ENCODE data around the gene IMMT. TPM values are rescaled to one million over a fixed set of nuclear protein-coding genes. Genes with fewer than 3 reads are reported as not detected.
"Not testable (repeated sequence)": the region's sequence is repeated elsewhere in the genome, so short reads cannot be mapped to it uniquely, and the experiment has no call there.

IMMT gene
- total RNA-seq, 1 experiment from 2014 or later, result 73.1 TPM

- DNase-seq (ENCODE audit: low read depth in 1 of 2, low spot score in 2 of 2), result no peak
- Histone ChIP-seq H3K36me3 (no peaks in the 10 kb centered on the region), H3K9me3 (replicated peaks) (no peaks in the 10 kb centered on the region), H3K4me3 (no peak overlapping the region), H3K27me3 (replicated peaks) (no peaks in the 10 kb centered on the region; the same call in 1 of the 2 replicates), H3K27ac (no peak overlapping the region), H3K4me1 (replicated peaks) (no peaks in the 10 kb centered on the region)
These were observed 37.6 kb upstream of the IMMT start for GRCh38 chr2:86232910-86233309.

GRCh38 chr2:86232373-86232784 is 37.1 kb upstream of the IMMT start:
- no peaks in the 10 kb centered on the region for H3K9me3 ChIP-seq (replicated peaks)
- no peak for DNase-seq (ENCODE audit: low read depth in 1 of 2, low spot score in 2 of 2)
- no peaks in the 10 kb centered on the region for H3K36me3 ChIP-seq
- no peak overlapping the region for H3K4me3 ChIP-seq
- H3K4me1 ChIP-seq (replicated peaks), result no peaks in the 10 kb centered on the region
- H3K27ac ChIP-seq, result no peak overlapping the region
- no peaks in the 10 kb centered on the region; the same call in 1 of the 2 replicates for H3K27me3 ChIP-seq (replicated peaks)

- Histone ChIP-seq H3K36me3 (no peaks in the 10 kb centered on the region), H3K27me3 (replicated peaks) (no peaks in the 10 kb centered on the region; the same call in 1 of the 2 replicates), H3K4me1 (replicated peaks) (no peaks in the 10 kb centered on the region), H3K4me3 (no peak overlapping the region), H3K27ac (no peak overlapping the region), H3K9me3 (replicated peaks) (no peaks in the 10 kb centered on the region)
- DNase-seq (ENCODE audit: low read depth in 1 of 2, low spot score in 2 of 2), result no peak
These were observed 36.6 kb upstream of the IMMT start for GRCh38 chr2:86231680-86232372.

- no peaks in the 10 kb centered on the region; the same call in 1 of the 2 replicates for H3K27me3 ChIP-seq (replicated peaks)
- no peak overlapping the region for H3K4me3 ChIP-seq
- H3K36me3 ChIP-seq, result no peaks in the 10 kb centered on the region
- no peaks in the 10 kb centered on the region for H3K9me3 ChIP-seq (replicated peaks)
- H3K4me1 ChIP-seq (replicated peaks), result no peaks in the 10 kb centered on the region
- DNase-seq (ENCODE audit: low read depth in 1 of 2, low spot score in 2 of 2), result no peak
- H3K27ac ChIP-seq, result no peak overlapping the region
These were observed 35.7 kb upstream of the IMMT start for GRCh38 chr2:86230961-86231360.

- Histone ChIP-seq H3K4me1 (replicated peaks) (no peaks in the 10 kb centered on the region), H3K9me3 (replicated peaks) (no peaks in the 10 kb centered on the region), H3K27me3 (replicated peaks) (no peaks in the 10 kb centered on the region; the same call in 1 of the 2 replicates), H3K36me3 (no peaks in the 10 kb centered on the region), H3K27ac (no peak overlapping the region), H3K4me3 (no peak overlapping the region)
- DNase-seq (ENCODE audit: low read depth in 1 of 2, low spot score in 2 of 2), result no peak
These were observed 34.0 kb upstream of the IMMT start for GRCh38 chr2:86229221-86229620.

- not testable (repeated sequence) for H3K36me3 ChIP-seq; H3K27me3 ChIP-seq (replicated peaks); H3K4me1 ChIP-seq (replicated peaks); H3K27ac ChIP-seq; DNase-seq (ENCODE audit: low read depth in 1 of 2, low spot score in 2 of 2); H3K4me3 ChIP-seq; H3K9me3 ChIP-seq (replicated peaks)
These were observed 33.3 kb upstream of the IMMT start for GRCh38 chr2:86228574-86228973.

- no peaks in the 10 kb centered on the region for H3K27me3 ChIP-seq (replicated peaks)
- H3K4me3 ChIP-seq, result no peak overlapping the region
- no peaks in the 10 kb centered on the region for H3K36me3 ChIP-seq
- peaks cover 3% of the 10 kb centered on the region; the same call in 1 of the 2 replicates for H3K4me1 ChIP-seq (replicated peaks)
- no peak overlapping the region for H3K27ac ChIP-seq
- H3K9me3 ChIP-seq (replicated peaks), result no peaks in the 10 kb centered on the region
- no peak for DNase-seq (ENCODE audit: low read depth in 1 of 2, low spot score in 2 of 2)
These were observed 32.4 kb upstream of the IMMT start for GRCh38 chr2:86227685-86228084.

GRCh38 chr2:86226636-86227520 is 31.6 kb upstream of the IMMT start:
- no peaks in the 10 kb centered on the region for H3K27me3 ChIP-seq (replicated peaks)
- H3K4me3 ChIP-seq, result no peak overlapping the region
- no peaks in the 10 kb centered on the region for H3K36me3 ChIP-seq
- no peak for DNase-seq (ENCODE audit: low read depth in 1 of 2, low spot score in 2 of 2)
- no peak overlapping the region for H3K27ac ChIP-seq
- peaks cover 3% of the 10 kb centered on the region; the same call in 1 of the 2 replicates for H3K4me1 ChIP-seq (replicated peaks)
- no peaks in the 10 kb centered on the region for H3K9me3 ChIP-seq (replicated peaks)

- Histone ChIP-seq H3K36me3 (no peaks in the 10 kb centered on the region), H3K27me3 (replicated peaks) (no peaks in the 10 kb centered on the region), H3K27ac (no peak overlapping the region), H3K9me3 (replicated peaks) (no peaks in the 10 kb centered on the region), H3K4me1 (replicated peaks) (peaks cover 3% of the 10 kb centered on the region; the same call in 1 of the 2 replicates), H3K4me3 (no peak overlapping the region)
- DNase-seq (ENCODE audit: low read depth in 1 of 2, low spot score in 2 of 2), result no peak
These were observed 30.8 kb upstream of the IMMT start for GRCh38 chr2:86226070-86226469.

GRCh38 chr2:86225581-86225980 is 30.3 kb upstream of the IMMT start:
- Histone ChIP-seq H3K4me1 (replicated peaks) (peaks cover 3% of the 10 kb centered on the region; the same call in 1 of the 2 replicates), H3K4me3 (no peak overlapping the region), H3K36me3 (no peaks in the 10 kb centered on the region), H3K27ac (no peak overlapping the region), H3K27me3 (replicated peaks) (no peaks in the 10 kb centered on the region), H3K9me3 (replicated peaks) (no peaks in the 10 kb centered on the region)
- DNase-seq (ENCODE audit: low read depth in 1 of 2, low spot score in 2 of 2), result no peak

GRCh38 chr2:86224645-86225355 is 29.5 kb upstream of the IMMT start:
- no peaks in the 10 kb centered on the region for H3K36me3 ChIP-seq

GRCh38 chr2:86223927-86224560 is 28.8 kb upstream of the IMMT start:
- no peak overlapping the region for H3K4me3 ChIP-seq
- no peak overlapping the region for H3K27ac ChIP-seq
- peaks cover 3% of the 10 kb centered on the region; the same call in 1 of the 2 replicates for H3K4me1 ChIP-seq (replicated peaks)
- no peaks in the 10 kb centered on the region for H3K9me3 ChIP-seq (replicated peaks)
- no peak for DNase-seq (ENCODE audit: low read depth in 1 of 2, low spot score in 2 of 2)
- H3K27me3 ChIP-seq (replicated peaks), result no peaks in the 10 kb centered on the region
- no peaks in the 10 kb centered on the region for H3K36me3 ChIP-seq

More at GRCh38 chr2:86224645-86225355, 29.5 kb upstream of the IMMT start:
- no peak overlapping the region for H3K27ac ChIP-seq
- no peak for DNase-seq (ENCODE audit: low read depth in 1 of 2, low spot score in 2 of 2)
- no peak overlapping the region for H3K4me3 ChIP-seq
- no peaks in the 10 kb centered on the region for H3K27me3 ChIP-seq (replicated peaks)
- no peaks in the 10 kb centered on the region for H3K9me3 ChIP-seq (replicated peaks)
- peaks cover 3% of the 10 kb centered on the region; the same call in 1 of the 2 replicates for H3K4me1 ChIP-seq (replicated peaks)
